ENCODE results near the gene GUCD1.
A peak's percentile ranks its signal among the peaks of the same experiment; 100 is the strongest.
"Not testable (repeated sequence)": the region's sequence is repeated elsewhere in the genome, so short reads cannot be mapped to it uniquely, and the experiment has no call there.

Gene GUCD1

GRCh38 chr22:24554313-24555164, at the start of gene GUCD1:
TSS of gene GUCD1 (minus strand) at chr22:24555138. CDS start at chr22:24554991, 147 bp downstream.
- DNase-seq (ENCODE audit: low read depth in 2 of 2) = peak in 1 of 2 donors; percentile 12

GRCh38 chr22:24603770-24604629, 49.1 kb upstream of the GUCD1 start:
- peak in 1 of 2 donors; percentile 4 for DNase-seq (ENCODE audit: low read depth in 2 of 2)

GRCh38 chr22:24602847-24603769, 48.2 kb upstream of the GUCD1 start, which contains the start of gene GGT1:
TSS of gene GGT1 (plus strand) at chr22:24603193. CDS start at chr22:24611082, 7,889 bp downstream.
- DNase-seq (ENCODE audit: low read depth in 2 of 2) = not testable (repeated sequence)

GRCh38 chr22:24602105-24602749, 47.3 kb upstream of the GUCD1 start:
- not testable (repeated sequence) for DNase-seq (ENCODE audit: low read depth in 2 of 2)

GRCh38 chr22:24601217-24602104, 46.5 kb upstream of the GUCD1 start:
- no peak for DNase-seq (ENCODE audit: low read depth in 2 of 2)

- not testable (repeated sequence) for DNase-seq (ENCODE audit: low read depth in 2 of 2)
Measured at GRCh38 chr22:24599958-24600715, 45.2 kb upstream of the GUCD1 start.

- DNase-seq (ENCODE audit: low read depth in 2 of 2) = no peak
Measured at GRCh38 chr22:24599514-24599913, 44.6 kb upstream of the GUCD1 start.

GRCh38 chr22:24597076-24597475, 42.1 kb upstream of the GUCD1 start:
- not testable (repeated sequence) for DNase-seq (ENCODE audit: low read depth in 2 of 2)

- DNase-seq (ENCODE audit: low read depth in 2 of 2) = no peak
Measured at GRCh38 chr22:24595863-24596262, 40.9 kb upstream of the GUCD1 start.

- no peak for DNase-seq (ENCODE audit: low read depth in 2 of 2)
Measured at GRCh38 chr22:24595228-24595627, 40.3 kb upstream of the GUCD1 start.

- DNase-seq (ENCODE audit: low read depth in 2 of 2) = no peak
Measured at GRCh38 chr22:24594569-24595120, 39.7 kb upstream of the GUCD1 start.

GRCh38 chr22:24593836-24594568, 39.1 kb upstream of the GUCD1 start:
- no peak for DNase-seq (ENCODE audit: low read depth in 2 of 2)

- DNase-seq (ENCODE audit: low read depth in 2 of 2) = not testable (repeated sequence)
Measured at GRCh38 chr22:24593559-24593835, 38.6 kb upstream of the GUCD1 start.

- DNase-seq (ENCODE audit: low read depth in 2 of 2) = peak in 1 of 2 donors; percentile 18
Measured at GRCh38 chr22:24592851-24593558, 38.1 kb upstream of the GUCD1 start, which contains the start of gene LRRC75B. TSS of gene LRRC75B (minus strand) at chr22:24593073. CDS start at chr22:24593039, 34 bp downstream.

- DNase-seq (ENCODE audit: low read depth in 2 of 2) = no peak
Measured at GRCh38 chr22:24592058-24592850, 37.3 kb upstream of the GUCD1 start.

GRCh38 chr22:24591286-24591830, 36.4 kb upstream of the GUCD1 start:
- no peak for DNase-seq (ENCODE audit: low read depth in 2 of 2)
